ENCODE measurements around the gene PRSS12. TPM values are rescaled to one million over a fixed set of nuclear protein-coding genes. Genes with fewer than 3 reads are reported as not detected.

The PRSS12 gene
- polyA plus RNA-seq, 1 experiment, result 108 TPM

DNA sequence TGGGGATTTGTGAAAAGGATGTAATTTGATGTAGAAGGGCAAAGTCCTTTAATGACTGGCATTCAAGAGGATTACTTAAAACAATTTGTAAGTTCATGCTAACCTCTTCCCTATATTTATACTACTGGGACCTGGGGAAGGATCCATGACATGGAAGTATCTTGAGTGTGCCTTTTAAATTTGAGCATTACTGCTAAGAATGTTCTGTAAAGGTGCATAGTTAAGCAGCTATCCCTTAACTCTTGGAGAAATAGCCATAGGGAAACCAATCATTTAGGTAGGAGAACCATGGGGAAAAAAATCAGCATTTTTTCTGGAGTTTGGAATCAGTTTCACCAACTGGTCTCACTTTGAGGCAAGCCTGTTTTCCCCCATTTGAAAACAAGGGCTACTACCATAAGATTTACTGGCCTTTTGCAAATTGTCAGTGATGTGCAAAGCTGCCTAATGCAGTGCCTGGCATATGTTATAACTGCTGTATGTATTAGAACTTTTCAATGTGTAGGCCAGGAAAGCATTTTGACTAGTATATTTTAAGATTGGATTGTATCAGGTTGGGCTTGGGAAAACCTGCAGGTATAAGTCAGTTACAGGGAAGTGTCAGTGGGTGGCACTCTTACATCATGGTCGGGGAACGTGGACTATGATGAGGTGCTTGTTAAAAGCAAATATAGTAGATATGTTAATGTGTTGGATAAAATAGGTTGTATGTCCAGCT, 72.1 kb downstream of the PRSS12 start:
- Histone ChIP-seq H3K36me3 (ENCODE audit: control insufficient read depth, insufficient read depth, low read length) (peaks cover 2% of the 10 kb centered on the region; the same call in 1 of the 2 replicates), H3K27me3 (ENCODE audit: control insufficient read depth, insufficient read depth, low read length) (no peaks in the 10 kb centered on the region), H3K4me3 (ENCODE audit: low read depth, low read length) (peak overlapping the region; percentile 83)
- no peak for DNase-seq (ENCODE audit: low read depth)
- TF ChIP-seq, protein P1, sequence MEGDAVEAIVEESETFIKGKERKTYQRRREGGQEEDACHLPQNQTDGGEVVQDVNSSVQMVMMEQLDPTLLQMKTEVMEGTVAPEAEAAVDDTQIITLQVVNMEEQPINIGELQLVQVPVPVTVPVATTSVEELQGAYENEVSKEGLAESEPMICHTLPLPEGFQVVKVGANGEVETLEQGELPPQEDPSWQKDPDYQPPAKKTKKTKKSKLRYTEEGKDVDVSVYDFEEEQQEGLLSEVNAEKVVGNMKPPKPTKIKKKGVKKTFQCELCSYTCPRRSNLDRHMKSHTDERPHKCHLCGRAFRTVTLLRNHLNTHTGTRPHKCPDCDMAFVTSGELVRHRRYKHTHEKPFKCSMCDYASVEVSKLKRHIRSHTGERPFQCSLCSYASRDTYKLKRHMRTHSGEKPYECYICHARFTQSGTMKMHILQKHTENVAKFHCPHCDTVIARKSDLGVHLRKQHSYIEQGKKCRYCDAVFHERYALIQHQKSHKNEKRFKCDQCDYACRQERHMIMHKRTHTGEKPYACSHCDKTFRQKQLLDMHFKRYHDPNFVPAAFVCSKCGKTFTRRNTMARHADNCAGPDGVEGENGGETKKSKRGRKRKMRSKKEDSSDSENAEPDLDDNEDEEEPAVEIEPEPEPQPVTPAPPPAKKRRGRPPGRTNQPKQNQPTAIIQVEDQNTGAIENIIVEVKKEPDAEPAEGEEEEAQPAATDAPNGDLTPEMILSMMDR (IDR thresholded peaks at IDR 0.05; ENCODE audit: insufficient read depth, low read depth, low read length), result peak; percentile 53
- ChIA-PET CTCF (interaction anchor here (0.6 to 1.5 kb wide), 5 partner anchors 63 to 189 kb away, joined by 3 to 7 read pairs (median 3); partner anchors contain the start of gene PRSS12), POLR2A (no interaction called here)

DNA sequence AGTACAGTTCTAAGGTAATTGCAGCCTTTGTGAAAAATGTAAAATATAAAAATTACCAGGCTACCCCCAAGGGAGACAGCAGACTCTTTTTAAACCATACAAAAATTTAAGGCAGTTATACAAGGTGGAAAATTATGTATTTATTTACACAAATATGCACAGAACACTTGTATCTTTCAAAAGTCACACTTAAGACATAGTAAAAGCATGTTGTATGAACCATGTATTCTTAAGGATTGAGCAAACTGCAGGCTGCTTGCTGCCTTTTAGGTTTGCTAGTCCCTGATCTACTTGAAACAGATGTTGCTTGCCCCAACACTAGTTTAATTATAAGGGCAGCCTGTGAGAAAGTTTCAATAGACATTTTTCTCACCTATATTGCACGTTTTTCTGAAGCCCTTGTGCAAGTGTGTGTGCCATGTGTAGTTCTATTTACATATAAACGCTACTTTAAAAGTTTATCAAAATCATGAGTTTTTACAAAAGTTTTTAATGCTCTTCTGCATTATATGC, 72.8 kb downstream of the PRSS12 start:
- peaks cover 2% of the 10 kb centered on the region; the same call in 1 of the 2 replicates for H3K36me3 ChIP-seq (ENCODE audit: control insufficient read depth, insufficient read depth, low read length)
- no peaks in the 10 kb centered on the region for H3K27me3 ChIP-seq (ENCODE audit: control insufficient read depth, insufficient read depth, low read length)
- no peak for DNase-seq (ENCODE audit: low read depth)
- CTCF ChIA-PET, result interaction anchor here (1.2 to 1.5 kb wide), 3 partner anchors 73 to 144 kb away, joined by 3 to 7 read pairs (median 4); partner anchors contain the start of gene PRSS12
- peak overlapping the region; percentile 83 for H3K4me3 ChIP-seq (ENCODE audit: low read depth, low read length)
- POLR2A ChIA-PET, result no interaction called here
- TF ChIP-seq, protein P1 (IDR thresholded peaks at IDR 0.05; ENCODE audit: insufficient read depth, low read depth, low read length), result no peak

DNA sequence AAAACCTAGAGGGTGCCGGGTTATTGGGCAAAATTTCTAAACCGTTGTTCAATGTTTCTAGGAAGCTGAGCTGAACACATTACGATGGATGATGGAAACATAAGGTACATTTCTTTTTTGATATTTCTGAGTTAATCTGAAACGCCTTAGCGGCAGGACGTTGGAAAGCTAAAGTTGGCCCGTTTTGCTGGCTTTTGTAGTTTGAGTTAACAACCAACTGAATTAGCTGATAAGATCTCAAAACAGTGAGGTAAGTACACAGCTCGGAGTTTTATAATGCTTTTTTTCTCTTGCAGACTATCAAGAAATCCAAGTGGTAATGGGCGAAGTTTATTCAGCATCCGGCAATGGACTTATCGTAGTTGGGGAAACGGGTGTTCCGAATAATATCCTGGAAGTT, 73.5 kb downstream of the PRSS12 start:
- Histone ChIP-seq H3K27me3 (ENCODE audit: control insufficient read depth, insufficient read depth, low read length) (no peaks in the 10 kb centered on the region; the same call in 1 of the 2 replicates), H3K4me3 (ENCODE audit: low read depth, low read length) (peak overlapping the region; percentile 83), H3K36me3 (ENCODE audit: control insufficient read depth, insufficient read depth, low read length) (peaks cover 2% of the 10 kb centered on the region; the same call in 1 of the 2 replicates)
- DNase-seq (ENCODE audit: low read depth), result no peak
- ChIA-PET CTCF (no interaction called here), POLR2A (interaction anchor here (0.6 kb wide), 1 partner anchor 16 kb away, joined by 3 read pairs; no protein-coding TSS in a partner anchor)
- TF ChIP-seq, protein P1 (IDR thresholded peaks at IDR 0.05; ENCODE audit: insufficient read depth, low read depth, low read length), result no peak

- peak overlapping the region; percentile 83 for H3K4me3 ChIP-seq (ENCODE audit: low read depth, low read length)
- ChIA-PET CTCF (no interaction called here), POLR2A (no interaction called here)
- peak; percentile 58 for DNase-seq (ENCODE audit: low read depth)
- H3K27me3 ChIP-seq (ENCODE audit: control insufficient read depth, insufficient read depth, low read length), result no peaks in the 10 kb centered on the region; the same call in 1 of the 2 replicates
- peaks cover 2% of the 10 kb centered on the region; the same call in 1 of the 2 replicates for H3K36me3 ChIP-seq (ENCODE audit: control insufficient read depth, insufficient read depth, low read length)
- TF ChIP-seq, protein P1 (IDR thresholded peaks at IDR 0.05; ENCODE audit: insufficient read depth, low read depth, low read length), result no peak
Measured at GRCh38 chr4:118278473-118279274, 74.1 kb downstream of the PRSS12 start.

DNA sequence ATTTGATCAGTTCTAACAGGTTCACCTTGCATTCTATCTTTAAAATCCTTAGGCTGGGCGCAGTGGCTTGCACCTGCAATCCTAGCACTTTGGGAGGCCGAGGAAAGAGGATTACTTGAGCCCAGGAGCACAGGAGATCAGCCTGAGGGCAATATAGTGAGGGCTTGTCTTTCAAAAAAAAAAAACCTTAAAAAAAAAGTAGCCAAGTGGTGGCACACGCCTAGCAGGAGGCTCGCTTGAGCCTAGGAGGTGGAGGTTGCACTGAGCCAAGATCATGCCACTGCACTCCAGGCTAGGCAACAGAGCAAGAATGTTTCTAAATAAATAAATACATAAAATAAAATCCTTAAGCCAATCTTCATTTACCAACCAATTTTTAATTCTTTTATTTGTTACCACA, 75.6 kb downstream of the PRSS12 start:
- POLR2A ChIA-PET, result no interaction called here
- Histone ChIP-seq H3K36me3 (ENCODE audit: control insufficient read depth, insufficient read depth, low read length) (peaks cover 2% of the 10 kb centered on the region; the same call in 1 of the 2 replicates), H3K4me3 (ENCODE audit: low read depth, low read length) (no peak overlapping the region), H3K27me3 (ENCODE audit: control insufficient read depth, insufficient read depth, low read length) (no peaks in the 10 kb centered on the region; the same call in 1 of the 2 replicates)
- CTCF ChIA-PET, result no interaction called here
- no peak for DNase-seq (ENCODE audit: low read depth)
- TF ChIP-seq, protein P1 (IDR thresholded peaks at IDR 0.05; ENCODE audit: insufficient read depth, low read depth, low read length), result no peak
